ENCODE results near the gene NRCAM.

DNA sequence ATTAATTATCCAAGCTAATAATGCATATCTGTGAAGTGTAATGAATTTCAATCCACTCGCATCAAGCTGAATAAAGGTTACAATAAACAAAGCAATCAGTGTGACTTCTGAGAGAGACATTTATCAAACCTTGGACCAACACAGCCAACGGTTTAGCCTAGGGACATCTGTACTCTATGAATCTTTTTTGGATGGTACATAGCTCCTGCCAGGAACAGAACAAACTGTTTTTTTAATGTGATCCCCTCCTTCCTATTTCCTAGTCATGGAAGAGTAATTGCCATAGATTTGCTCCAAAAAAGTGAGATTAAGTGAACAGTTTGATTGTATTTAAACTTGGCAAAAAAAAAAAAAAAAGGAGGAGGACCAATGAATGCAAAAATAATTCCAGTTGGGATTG, 11.2 kb upstream of the NRCAM start:
- TF ChIP-seq TOX (CRISPR knock-in tag; IDR thresholded peaks at IDR 0.05; ENCODE audit: borderline replicate concordance) (no peak), RARB (CRISPR knock-in tag; IDR thresholded peaks at IDR 0.05) (no peak), ZFP30 (CRISPR knock-in tag; IDR thresholded peaks at IDR 0.05) (no peak), TCF4 (CRISPR knock-in tag; IDR thresholded peaks at IDR 0.05; ENCODE audit: borderline replicate concordance) (no peak), PPARA (CRISPR knock-in tag; IDR thresholded peaks at IDR 0.05; ENCODE audit: borderline replicate concordance) (no peak), SNAI2 (CRISPR knock-in tag; IDR thresholded peaks at IDR 0.05) (no peak)
- TF ChIP-seq, protein P1, sequence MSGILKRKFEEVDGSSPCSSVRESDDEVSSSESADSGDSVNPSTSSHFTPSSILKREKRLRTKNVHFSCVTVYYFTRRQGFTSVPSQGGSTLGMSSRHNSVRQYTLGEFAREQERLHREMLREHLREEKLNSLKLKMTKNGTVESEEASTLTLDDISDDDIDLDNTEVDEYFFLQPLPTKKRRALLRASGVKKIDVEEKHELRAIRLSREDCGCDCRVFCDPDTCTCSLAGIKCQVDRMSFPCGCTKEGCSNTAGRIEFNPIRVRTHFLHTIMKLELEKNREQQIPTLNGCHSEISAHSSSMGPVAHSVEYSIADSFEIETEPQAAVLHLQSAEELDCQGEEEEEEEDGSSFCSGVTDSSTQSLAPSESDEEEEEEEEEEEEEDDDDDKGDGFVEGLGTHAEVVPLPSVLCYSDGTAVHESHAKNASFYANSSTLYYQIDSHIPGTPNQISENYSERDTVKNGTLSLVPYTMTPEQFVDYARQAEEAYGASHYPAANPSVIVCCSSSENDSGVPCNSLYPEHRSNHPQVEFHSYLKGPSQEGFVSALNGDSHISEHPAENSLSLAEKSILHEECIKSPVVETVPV (CRISPR knock-in tag; IDR thresholded peaks at IDR 0.05), result no peak
